ENCODE measurements around the gene PDCD5. TPM values are rescaled to one million over a fixed set of nuclear protein-coding genes. Genes with fewer than 3 reads are reported as not detected.

PDCD5 gene
- polyA plus RNA-seq, 1 of the 3 experiments (the other 2 are of a cell fraction) = 188 TPM

- no peak for TF ChIP-seq REST (IDR thresholded peaks at IDR 0.05; ENCODE audit: low read depth, low read length)
- no peak for TF ChIP-seq TCF12 (IDR thresholded peaks at IDR 0.05)
- TF ChIP-seq GATA2 (CRISPR knock-in tag; IDR thresholded peaks at IDR 0.05) = no peak
- no peak for TF ChIP-seq TEAD4 (IDR thresholded peaks at IDR 0.05; ENCODE audit: borderline replicate concordance, insufficient read depth)
- no peak for TF ChIP-seq ZBTB33 (IDR thresholded peaks at IDR 0.05; ENCODE audit: borderline replicate concordance, low read depth)
- no peak for TF ChIP-seq RXRA (IDR thresholded peaks at IDR 0.05; ENCODE audit: borderline replicate concordance, low read depth)
- no peak for TF ChIP-seq POLR2AphosphoS5 (IDR thresholded peaks at IDR 0.05; ENCODE audit: low read depth, low read length)
- no peak for TF ChIP-seq RCOR1 (IDR thresholded peaks at IDR 0.05; ENCODE audit: low read length)
Measured at GRCh38 chr19:32543115-32543900, 37.7 kb upstream of the PDCD5 start (continued).

GRCh38 chr19:32544917-32545316, 36.1 kb upstream of the PDCD5 start:
- H3F3A ChIP-seq (replicated peaks; ENCODE audit: insufficient read depth) = no peaks in the 10 kb centered on the region
- no peak for TF ChIP-seq CHD2 (IDR thresholded peaks at IDR 0.05; ENCODE audit: low read length, partially characterized antibody)
- no peak for TF ChIP-seq ZBTB33 (IDR thresholded peaks at IDR 0.05; ENCODE audit: borderline replicate concordance, low read depth)
- no peak for TF ChIP-seq RCOR1 (IDR thresholded peaks at IDR 0.05; ENCODE audit: low read length)
- TF ChIP-seq MEF2A (IDR thresholded peaks at IDR 0.05; ENCODE audit: borderline replicate concordance, low read depth) = no peak
- TF ChIP-seq GABPA (IDR thresholded peaks at IDR 0.05; ENCODE audit: low read depth) = no peak
- TF ChIP-seq NFIC (IDR thresholded peaks at IDR 0.05; ENCODE audit: borderline replicate concordance) = no peak
- TF ChIP-seq CTCF (IDR thresholded peaks at IDR 0.05) = no peak
- no peak for TF ChIP-seq FOSL2 (IDR thresholded peaks at IDR 0.05; ENCODE audit: borderline replicate concordance, low read depth)
- TF ChIP-seq IRF3 (IDR thresholded peaks at IDR 0.05; ENCODE audit: low read depth, low read length) = no peak
- no peak for TF ChIP-seq FOXM1 (IDR thresholded peaks at IDR 0.05; ENCODE audit: low read depth)
- no peak for TF ChIP-seq TCF12 (IDR thresholded peaks at IDR 0.05)
- no peaks in the 10 kb centered on the region for H3K79me2 ChIP-seq (ENCODE audit: insufficient read depth)
- H3K9me3 ChIP-seq = no peaks in the 10 kb centered on the region
- H3K27ac ChIP-seq (ENCODE audit: low read depth in 2 of 2, low read length in 1 of 2) = no peak overlapping the region
- POLR2A ChIA-PET = interaction anchor here (0.6 kb wide), 1 partner anchor 129 kb away, joined by 3 read pairs; no protein-coding TSS in a partner anchor
- H4K20me1 ChIP-seq (ENCODE audit: insufficient read depth) = no peaks in the 10 kb centered on the region
- H3K9me2 ChIP-seq = no peaks in the 10 kb centered on the region
- H3K36me3 ChIP-seq (replicated peaks in 1 of 2; ENCODE audit: control insufficient read depth in 1 of 2, insufficient read depth in 2 of 2, low read length in 1 of 2) = no peaks in the 10 kb centered on the region
- CTCF ChIA-PET = interaction anchor here (1.0 kb wide), 1 partner anchor 25 kb away, joined by 3 read pairs; no protein-coding TSS in a partner anchor
- H2AFZ ChIP-seq (ENCODE audit: low read depth) = no peak overlapping the region
- 60% methylated on average over 5 of the region's 7 CpGs for WGBS (ENCODE audit: low lambda C conversion rate)
- H3K4me3 ChIP-seq (ENCODE audit: low read depth in 2 of 2, low read length in 1 of 2) = no peak overlapping the region
- no peaks in the 10 kb centered on the region for H3K4me1 ChIP-seq (ENCODE audit: control insufficient read depth in 1 of 2, insufficient read depth in 2 of 2, low read depth in 1 of 2, low read length in 1 of 2)
- H3K9ac ChIP-seq = no peak overlapping the region
- no peak for DNase-seq
- no peaks in the 10 kb centered on the region for H3K27me3 ChIP-seq (ENCODE audit: insufficient read depth)
- H3K4me2 ChIP-seq = no peak overlapping the region
